Stimulated activated CD4-positive, alpha-beta T cell treated with anti-CD3 and anti-CD28 coated beads, Interleukin-15, amount 100 ng/mL, for 24 hours (primary cell): ENCODE data around the gene ASPHD2.
"Not testable (repeated sequence)": the region's sequence is repeated elsewhere in the genome, so short reads cannot be mapped to it uniquely, and the experiment has no call there.

Source experiments
- DNase-seq: peaks from one replicate; pipeline ENCODE4 v3.0.0-alpha.2; 2020

The ASPHD2 gene

DNA sequence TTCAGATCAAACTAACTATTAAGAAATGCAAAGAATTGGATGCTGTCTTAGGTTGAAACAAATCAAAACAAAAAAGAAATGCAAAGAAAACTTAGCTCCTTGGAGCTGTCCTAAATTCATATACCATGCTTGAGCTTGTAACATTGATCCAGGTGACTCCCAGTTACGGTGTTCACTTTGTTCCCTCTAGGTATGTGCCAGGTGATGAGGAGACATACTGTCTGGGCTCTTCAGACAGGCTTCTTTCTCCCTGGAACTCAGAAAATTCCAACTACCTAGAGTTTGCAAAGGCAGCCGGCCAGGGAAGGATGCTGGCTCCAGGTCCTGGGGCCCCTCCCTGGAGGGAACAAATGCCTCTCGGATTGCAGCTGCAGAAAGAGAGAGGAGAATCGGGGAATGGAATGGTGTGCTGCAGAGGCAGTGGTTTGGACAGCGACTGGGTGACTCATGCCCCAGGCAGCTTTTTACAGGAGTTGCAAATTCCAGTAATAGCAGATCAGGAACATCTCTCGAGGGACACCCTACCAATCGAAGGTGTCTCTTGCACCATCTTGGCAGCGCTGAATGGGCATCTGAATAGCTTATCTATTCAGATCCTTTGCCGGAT is 12.3 kb upstream of the ASPHD2 start:
- no peak for DNase-seq

DNA sequence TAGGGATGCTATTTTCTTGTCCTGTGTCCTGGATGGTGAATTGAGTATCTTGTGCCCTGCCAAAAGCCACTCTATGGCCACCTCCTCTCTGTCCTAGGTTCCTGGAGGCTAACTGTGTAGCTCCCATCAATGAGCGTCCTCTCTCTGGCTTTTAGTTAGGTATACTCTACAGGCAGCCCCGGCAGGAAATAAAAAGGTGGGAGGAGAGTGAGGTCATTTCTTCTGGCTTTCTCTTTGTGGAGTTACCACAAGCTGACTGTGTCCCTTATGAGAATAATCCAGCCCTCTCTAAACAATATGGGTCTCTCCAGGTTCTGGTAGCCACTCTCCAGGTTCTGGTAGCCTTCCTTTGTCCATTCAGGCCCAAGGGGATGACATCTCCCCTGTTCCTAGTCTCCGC is 11.7 kb upstream of the ASPHD2 start:
- DNase-seq = no peak

DNA sequence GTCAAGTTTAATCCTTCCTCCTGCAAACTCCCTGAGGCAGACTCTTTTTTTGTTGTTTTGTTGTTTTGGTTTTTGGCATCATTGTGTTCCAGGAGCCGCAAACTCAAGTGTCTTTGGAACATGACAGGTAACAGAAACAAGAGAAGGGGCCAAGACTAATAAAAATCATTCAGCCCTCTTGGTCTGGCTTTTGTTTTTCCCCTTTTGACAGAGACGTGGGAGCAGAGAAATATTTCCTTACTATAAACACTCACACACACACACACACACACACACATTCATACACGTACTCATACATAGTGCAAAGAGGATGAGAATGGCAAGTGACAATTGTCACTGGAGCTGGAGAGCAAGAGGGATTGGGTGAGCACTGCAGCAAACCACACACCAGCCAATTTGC is 10.4 kb upstream of the ASPHD2 start:
- DNase-seq = no peak

DNA sequence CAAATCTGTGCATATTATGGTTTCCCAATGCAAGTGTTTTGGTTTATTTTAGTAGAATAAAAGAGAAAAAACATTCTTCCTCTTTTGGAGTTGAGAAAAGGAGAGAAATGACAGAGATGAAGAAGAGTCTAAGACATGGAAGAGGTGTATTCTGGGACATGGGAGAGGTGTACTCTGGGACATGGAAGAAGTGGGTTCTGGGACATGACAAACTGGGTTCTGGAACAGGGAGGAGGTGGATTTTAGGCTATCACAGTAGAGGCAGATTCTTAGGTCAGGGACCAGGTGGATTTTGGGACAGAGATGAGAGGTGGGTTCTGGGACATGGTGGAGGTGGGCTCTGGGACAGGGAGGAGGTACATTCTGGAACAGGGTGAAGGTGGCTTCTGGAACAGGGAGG is 2.1 kb upstream of the ASPHD2 start:
- DNase-seq = no peak

- peak; percentile 30 for DNase-seq
Observed at GRCh38 chr22:26429458-26430286, 612 bp downstream of the ASPHD2 start.

DNA sequence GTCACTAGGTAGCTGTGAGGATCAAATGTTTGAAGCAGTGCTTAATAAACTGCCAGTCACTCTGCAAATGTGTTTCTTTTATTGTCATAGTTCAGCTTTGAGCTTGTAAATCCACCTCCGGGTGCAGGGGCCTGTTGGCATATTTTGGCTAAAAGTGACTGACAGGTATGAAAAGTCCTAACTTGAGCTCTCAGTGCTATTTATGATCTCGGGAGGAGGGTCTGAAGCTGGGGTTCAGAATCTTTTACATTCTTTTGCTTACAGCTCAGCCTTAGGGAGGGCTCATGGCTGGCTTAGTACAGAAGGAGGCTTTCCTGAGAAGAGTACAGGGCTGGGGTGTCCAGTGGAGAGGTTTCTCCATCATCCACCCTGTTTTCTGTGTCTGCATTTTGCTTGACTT is 1.5 kb downstream of the ASPHD2 start:
- DNase-seq = peak; percentile 16

DNA sequence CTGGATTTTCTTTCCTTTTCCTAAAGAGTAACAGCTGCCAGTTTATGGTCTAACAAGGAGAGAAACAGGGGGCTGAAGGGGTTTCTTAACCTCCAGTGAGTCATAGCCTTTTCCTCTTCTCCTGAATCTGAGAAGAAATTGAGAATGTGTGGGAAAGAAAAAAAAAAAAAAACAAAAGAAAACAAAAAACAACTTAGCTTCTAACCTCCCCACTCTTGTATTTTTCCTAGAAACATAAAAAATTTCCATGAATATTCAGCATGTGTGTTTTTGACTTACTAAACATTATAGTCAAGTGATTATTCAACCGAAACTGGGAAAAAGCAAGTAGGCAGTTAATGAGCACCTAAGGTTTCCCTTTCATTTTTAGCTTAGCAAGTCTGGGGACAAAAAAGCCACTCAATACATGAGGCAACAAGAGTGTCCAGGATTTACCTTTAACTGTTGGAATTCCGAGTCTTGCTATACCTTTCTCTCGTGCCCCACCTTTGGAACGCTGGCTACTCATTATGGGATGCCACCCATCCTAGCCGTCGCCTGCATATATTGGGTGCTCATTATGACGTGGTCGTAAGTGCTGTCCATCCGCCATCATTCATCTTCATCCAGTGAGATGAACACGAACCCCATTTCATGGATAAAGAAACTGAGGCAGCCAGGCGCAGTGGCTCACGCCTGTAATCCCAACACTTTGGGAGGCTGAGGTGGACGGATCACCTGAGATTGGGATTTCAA is 2.4 kb downstream of the ASPHD2 start:
- no peak for DNase-seq

- DNase-seq = no peak
Observed at GRCh38 chr22:26432619-26433311, 3.7 kb downstream of the ASPHD2 start.

DNA sequence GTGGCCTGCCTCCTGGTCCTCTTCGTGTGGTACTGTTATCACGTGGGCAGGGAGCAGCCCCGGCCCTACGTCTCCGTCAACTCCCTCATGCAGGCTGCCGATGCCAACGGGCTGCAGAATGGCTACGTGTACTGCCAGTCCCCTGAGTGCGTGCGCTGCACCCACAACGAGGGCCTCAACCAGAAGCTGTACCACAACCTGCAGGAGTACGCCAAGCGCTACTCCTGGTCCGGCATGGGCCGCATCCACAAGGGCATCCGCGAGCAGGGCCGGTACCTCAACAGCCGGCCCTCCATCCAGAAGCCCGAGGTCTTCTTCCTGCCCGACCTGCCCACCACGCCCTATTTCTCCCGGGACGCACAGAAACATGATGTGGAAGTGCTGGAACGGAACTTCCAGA is 4.7 kb downstream of the ASPHD2 start:
- no peak for DNase-seq

- DNase-seq = no peak
Observed at GRCh38 chr22:26435327-26436093, 6.5 kb downstream of the ASPHD2 start.

DNA sequence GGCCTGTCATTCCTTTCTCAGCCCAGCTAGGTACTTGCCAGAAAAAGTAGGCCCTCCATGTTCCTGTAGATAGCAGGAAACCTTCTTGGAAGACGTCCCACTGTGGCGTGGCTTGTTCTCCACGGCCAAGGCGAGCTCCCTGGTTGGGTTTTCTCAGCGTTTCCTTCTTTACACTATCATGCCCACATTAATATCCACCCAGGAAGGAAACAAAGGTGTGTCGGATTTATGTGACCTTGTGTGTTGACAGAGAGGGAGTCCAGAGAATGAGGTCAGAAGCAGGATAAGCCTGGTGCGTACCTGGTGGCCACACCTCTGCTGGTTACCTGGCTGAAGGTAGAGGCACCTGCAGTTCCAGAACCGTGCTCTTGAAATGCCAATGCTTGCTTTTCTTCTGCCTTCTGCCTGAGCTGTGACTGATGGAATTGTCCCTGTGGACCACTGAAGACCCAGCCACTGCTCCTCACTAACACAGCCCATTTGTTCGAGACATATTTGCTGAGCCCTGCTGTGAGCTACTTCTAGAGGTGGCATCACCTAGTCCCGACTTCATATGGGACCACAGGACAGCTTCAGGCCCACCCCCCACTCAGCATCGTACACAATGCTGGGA is 7.9 kb downstream of the ASPHD2 start:
- no peak for DNase-seq

- DNase-seq = no peak
Observed at GRCh38 chr22:26437694-26438392, 8.8 kb downstream of the ASPHD2 start.

DNA sequence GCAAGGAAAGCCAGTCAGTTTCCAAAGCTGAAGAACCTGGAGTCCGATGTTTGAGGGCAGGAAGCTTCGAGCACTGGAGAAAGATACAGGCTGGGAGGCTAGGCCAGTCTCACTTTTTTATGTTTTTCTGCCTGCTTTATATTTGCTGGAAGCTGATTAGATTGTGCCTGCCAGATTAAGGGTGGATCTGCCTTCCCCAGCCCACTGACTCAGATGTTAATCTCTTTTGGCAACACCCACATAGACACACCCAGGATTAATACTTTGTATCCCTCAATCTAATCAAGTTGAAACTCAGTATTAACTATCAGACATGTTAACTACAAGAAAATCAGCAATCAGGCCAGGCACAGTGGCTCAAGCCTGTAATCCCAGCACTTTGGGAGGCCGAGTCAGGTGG is 9.7 kb downstream of the ASPHD2 start:
- not testable (repeated sequence) for DNase-seq

GRCh38 chr22:26439559-26439958 is 10.5 kb downstream of the ASPHD2 start:
- no peak for DNase-seq

DNA sequence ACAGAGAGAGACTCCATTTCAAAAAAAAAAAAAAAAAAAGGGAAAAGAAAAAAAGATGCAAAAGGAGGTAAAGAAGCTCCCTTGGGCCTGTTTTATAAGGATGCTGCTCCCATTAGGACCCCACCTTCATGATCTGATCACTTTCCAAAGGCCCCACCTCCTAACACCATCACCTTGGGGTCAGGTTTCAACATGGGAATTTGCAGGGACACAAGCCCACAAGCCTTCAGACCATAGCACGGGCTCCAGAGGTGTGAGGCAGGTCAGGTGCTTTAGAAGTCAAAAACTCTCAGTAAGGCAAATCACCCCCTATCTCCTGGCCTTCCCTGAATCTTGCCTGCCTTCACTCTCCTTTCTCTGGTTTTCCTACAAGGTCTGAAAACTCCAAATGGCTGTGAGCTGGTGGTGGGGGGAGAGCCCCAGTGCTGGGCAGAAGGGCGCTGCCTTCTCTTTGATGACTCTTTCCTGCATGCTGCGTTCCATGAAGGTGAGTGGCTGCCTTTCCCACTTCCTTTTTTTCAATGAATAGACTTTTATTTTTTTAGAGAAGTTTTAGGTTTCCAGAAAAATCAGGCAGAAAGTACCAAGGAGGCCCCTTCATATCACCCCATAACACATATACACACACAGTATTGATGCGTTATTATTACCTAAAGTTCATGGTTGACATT is 13.2 kb downstream of the ASPHD2 start:
- DNase-seq = no peak

GRCh38 chr22:26443901-26444690 is 15.0 kb downstream of the ASPHD2 start:
- no peak for DNase-seq

GRCh38 chr22:26444777-26445176 is 15.7 kb downstream of the ASPHD2 start:
- DNase-seq = no peak

- no peak for DNase-seq
Observed at GRCh38 chr22:26445577-26446275, 16.7 kb downstream of the ASPHD2 start.

GRCh38 chr22:26446808-26447515 is 17.9 kb downstream of the ASPHD2 start:
- DNase-seq = no peak
